Bronchial epithelial cell (primary cell): ENCODE results near the gene ZNF438. TPM values are rescaled to one million over a fixed set of nuclear protein-coding genes. Genes with fewer than 3 reads are reported as not detected.
"Not testable (repeated sequence)": the region's sequence is repeated elsewhere in the genome, so short reads cannot be mapped to it uniquely, and the experiment has no call there.

Source experiments
- DNase-seq: peaks from one replicate; pipeline ENCODE4 v3.0.0-alpha.2; 2010; ENCODE audit warnings: low read depth
- FAIRE-seq: peaks from 2 replicates; lab custom pipeline; 2011; peaks lifted over from hg19 to GRCh38; lab: Jason Lieb, UNC
- H3K27me3 ChIP-seq: 2 replicates; pipeline ENCODE4 v1.5.1; 2011; ENCODE audit warnings: low read length; ENCODE audit not compliant: control insufficient read depth, insufficient read depth
- H3K36me3 ChIP-seq: 2 replicates; pipeline ENCODE4 v1.5.1; 2011; ENCODE audit warnings: low read length; ENCODE audit not compliant: control insufficient read depth, insufficient read depth
- H3K4me3 ChIP-seq: 2 replicates; pipeline ENCODE4 v1.5.1; 2011; ENCODE audit warnings: mild to moderate bottlenecking, low read depth, low read length, control low read depth
- total RNA-seq: library from RNA; depleted of rRNA; stranded (reverse); fragments of >200 nt; gene quantifications from 2 replicates; pipeline ENCODE4 v1.2.1, GENCODE V29; 2014
- TF ChIP-seq, protein P1 (sequence below): IDR thresholded peaks from 2 replicates; pipeline ENCODE4 v1.5.1; 2011; ENCODE audit warnings: mild to moderate bottlenecking, moderate library complexity, low read length, control low read depth, inconsistent platforms; ENCODE audit not compliant: insufficient read depth, severe bottlenecking

ZNF438 gene
- total RNA-seq, 1 donor from 2014 or later: 0.79 TPM

- TF ChIP-seq, protein P1, sequence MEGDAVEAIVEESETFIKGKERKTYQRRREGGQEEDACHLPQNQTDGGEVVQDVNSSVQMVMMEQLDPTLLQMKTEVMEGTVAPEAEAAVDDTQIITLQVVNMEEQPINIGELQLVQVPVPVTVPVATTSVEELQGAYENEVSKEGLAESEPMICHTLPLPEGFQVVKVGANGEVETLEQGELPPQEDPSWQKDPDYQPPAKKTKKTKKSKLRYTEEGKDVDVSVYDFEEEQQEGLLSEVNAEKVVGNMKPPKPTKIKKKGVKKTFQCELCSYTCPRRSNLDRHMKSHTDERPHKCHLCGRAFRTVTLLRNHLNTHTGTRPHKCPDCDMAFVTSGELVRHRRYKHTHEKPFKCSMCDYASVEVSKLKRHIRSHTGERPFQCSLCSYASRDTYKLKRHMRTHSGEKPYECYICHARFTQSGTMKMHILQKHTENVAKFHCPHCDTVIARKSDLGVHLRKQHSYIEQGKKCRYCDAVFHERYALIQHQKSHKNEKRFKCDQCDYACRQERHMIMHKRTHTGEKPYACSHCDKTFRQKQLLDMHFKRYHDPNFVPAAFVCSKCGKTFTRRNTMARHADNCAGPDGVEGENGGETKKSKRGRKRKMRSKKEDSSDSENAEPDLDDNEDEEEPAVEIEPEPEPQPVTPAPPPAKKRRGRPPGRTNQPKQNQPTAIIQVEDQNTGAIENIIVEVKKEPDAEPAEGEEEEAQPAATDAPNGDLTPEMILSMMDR: no peak
- Histone ChIP-seq H3K4me3 (no peak overlapping the region), H3K27me3 (no peaks in the 10 kb centered on the region), H3K36me3 (no peaks in the 10 kb centered on the region)
- DNase-seq (peak; percentile 60), FAIRE-seq (no peak)
Measured at GRCh38 chr10:31058795-31059703, 27.4 kb upstream of the ZNF438 start.

GRCh38 chr10:31056678-31057077, 25.0 kb upstream of the ZNF438 start:
- H3K27me3 ChIP-seq, DNase-seq, FAIRE-seq, H3K36me3 ChIP-seq, H3K4me3 ChIP-seq: not testable (repeated sequence)

DNA sequence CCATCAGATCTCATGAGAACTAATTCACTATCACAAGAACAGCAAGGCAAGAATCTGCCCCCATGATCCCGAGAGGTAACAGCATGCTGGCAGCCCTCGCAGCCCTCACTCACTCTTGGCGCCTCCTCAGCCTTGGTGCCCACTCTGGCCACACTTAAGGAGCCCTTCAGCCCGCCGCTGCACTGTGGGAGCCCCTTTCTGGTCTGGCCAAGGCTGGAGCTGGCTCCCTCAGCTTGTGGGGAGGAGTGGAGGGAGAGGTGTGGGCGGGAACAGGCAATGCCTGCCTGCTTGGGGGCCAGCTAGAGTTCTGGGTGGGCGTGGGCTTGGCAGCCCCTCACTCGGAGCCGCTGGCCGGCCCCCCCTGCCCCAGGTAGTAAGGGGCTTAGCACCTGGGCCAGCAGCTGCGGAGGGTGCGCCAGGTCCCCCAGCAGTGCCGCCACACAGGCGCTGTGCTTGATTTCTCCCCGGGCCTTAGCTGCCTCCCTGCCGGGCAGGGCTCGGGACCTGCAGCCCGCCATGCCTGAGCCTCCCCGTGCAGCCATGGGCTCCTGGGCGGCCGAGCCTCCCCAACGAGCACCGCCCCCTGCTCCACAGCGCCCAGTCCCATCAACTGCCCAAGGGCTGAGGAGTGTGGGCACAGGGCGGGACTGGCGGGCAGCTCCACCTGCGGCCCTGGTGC, 24.0 kb upstream of the ZNF438 start:
- Histone ChIP-seq H3K4me3 (no peak overlapping the region), H3K27me3 (no peaks in the 10 kb centered on the region), H3K36me3 (no peaks in the 10 kb centered on the region)
- FAIRE-seq (no peak), DNase-seq (no peak)
- TF ChIP-seq, protein P1: no peak

DNA sequence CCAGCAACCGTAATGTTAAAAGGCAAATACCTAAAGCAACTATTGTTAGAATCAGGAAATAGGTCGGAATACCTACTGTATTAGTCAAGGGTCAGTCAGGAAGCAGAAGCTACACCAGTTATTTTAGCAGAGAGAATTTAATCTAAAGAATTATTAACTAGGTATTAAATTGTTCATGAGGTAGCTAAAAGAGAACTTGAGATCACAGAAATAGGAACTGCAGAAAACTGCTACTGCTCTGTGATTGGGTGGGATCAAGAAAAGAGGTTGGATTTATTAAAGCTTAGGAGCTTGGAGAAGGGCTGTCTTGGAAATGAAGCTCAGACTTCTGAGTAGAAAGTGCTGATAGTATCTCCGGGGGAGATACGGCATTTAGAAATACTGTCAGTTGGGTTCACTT, 20.0 kb upstream of the ZNF438 start:
- no peak for FAIRE-seq
- Histone ChIP-seq H3K36me3 (no peaks in the 10 kb centered on the region), H3K27me3 (no peaks in the 10 kb centered on the region), H3K4me3 (no peak overlapping the region)
- TF ChIP-seq, protein P1: no peak
- DNase-seq: peak; percentile 60

DNA sequence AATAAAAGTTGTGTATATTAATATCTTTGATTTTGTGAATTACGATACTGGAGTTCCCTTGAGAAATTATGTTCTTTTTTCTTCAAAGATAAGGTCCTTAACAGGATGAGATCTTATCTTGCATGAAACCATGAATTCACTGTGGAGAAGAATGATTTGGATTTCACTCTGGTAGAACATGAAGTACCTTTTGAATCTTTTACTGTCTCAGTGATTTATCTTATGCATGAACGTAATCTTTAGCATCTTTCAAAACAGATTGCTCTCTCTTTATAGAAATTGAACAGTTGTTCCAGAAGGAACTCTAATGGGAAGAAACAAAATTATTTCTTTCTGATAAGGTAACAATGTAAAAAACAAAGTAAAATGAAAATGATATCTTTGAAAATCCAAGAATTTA, 11.0 kb upstream of the ZNF438 start:
- DNase-seq (no peak), FAIRE-seq (no peak)
- no peaks in the 10 kb centered on the region for H3K36me3 ChIP-seq
- no peak overlapping the region for H3K4me3 ChIP-seq
- H3K27me3 ChIP-seq: no peaks in the 10 kb centered on the region
- TF ChIP-seq, protein P1: no peak

GRCh38 chr10:31041011-31041410, 9.3 kb upstream of the ZNF438 start:
- Histone ChIP-seq H3K36me3 (no peaks in the 10 kb centered on the region), H3K27me3 (no peaks in the 10 kb centered on the region), H3K4me3 (no peak overlapping the region)
- no peak for FAIRE-seq
- no peak for DNase-seq
- TF ChIP-seq, protein P1: no peak

- not testable (repeated sequence) for DNase-seq, H3K4me3 ChIP-seq, H3K27me3 ChIP-seq, H3K36me3 ChIP-seq, FAIRE-seq
Measured at GRCh38 chr10:31039006-31039405, 7.3 kb upstream of the ZNF438 start.
